ENCODE data around the gene VSIG10L. TPM values are rescaled to one million over a fixed set of nuclear protein-coding genes. Genes with fewer than 3 reads are reported as not detected.
A peak's percentile ranks its signal among the peaks of the same experiment; 100 is the strongest.

The VSIG10L gene
- total RNA-seq, 2 donors from 2014 or later = 2.0 to 2.9 TPM

DNA sequence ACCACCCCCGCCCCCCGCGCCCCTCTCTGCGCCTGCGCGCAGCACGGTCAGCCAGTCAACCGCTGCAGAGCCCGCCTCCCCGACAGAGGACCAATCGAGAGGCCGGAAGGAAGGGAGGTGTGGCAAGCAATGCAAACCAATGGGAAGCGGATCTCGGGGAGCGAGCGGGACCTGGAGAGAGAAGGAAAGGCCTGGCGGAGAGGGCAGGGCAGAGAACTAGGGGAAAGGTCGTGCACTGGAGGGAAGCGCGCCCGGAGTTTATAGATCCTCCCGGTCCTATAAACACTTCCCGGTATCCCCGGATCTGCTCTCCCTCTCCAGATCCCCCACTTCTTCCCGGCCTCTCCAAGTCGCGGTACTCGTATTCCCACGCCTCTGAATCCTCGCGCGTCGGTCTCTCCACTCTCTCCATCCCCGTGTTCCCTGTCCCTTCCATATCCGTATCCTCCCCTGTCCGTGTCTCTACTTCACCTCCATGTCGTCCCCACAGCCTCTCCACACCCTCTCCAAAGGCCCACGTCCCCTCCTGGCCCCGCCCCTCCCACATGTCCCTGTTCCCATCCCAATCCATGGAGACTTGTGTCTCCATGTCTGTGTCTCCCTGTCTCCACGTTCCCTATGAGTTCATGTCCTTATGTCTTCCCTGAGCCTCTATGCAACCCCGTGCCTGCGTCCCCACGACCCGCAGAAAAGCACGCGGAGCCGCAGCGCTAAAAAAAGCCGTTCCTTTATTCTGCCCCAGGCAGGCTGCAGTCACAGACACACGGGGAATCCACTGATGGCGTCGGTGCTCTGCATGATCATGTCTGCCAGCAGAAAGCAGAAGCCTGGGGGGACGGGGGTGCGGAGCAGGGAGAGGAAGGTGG lies 24.7 kb upstream of the VSIG10L start:
- DNase-seq (ENCODE audit: low spot score) = peak; percentile 99
- intact Hi-C loops (cut with DNase I) = loop anchor here in 1 of 2 donors (2.0 kb wide), 1 partner anchor 28 kb away; no protein-coding TSS in a partner anchor

DNA sequence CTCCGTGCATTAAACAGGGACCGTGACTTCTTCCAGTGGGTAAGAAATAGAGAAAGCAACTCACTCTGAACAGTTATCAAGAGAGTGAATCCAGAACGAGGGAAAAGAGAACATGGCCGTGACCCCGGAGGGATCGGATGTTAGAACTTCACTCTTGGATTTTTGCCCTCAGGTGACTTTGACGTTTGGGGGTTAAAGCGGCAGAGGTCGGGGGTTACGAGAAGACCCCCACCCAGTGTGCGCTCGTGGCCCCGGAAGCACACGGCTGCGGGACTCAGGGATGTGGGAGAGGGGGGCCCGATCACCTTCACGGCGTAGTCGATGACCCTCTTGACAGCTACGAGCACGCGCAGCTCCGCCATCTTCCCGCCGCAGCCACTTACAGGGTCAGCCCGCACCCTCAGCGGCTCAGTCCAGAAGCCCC lies 24.0 kb upstream of the VSIG10L start, which contains the start of gene ETFB:
Gene ETFB (minus strand): TSS at position 424 of the 424 bp plus-strand sequence. CDS start 62 bp downstream, at position 362.
- DNase-seq (ENCODE audit: low spot score) = no peak
- intact Hi-C loops (cut with DNase I) = loop anchor here in 1 of 2 donors (2.0 kb wide), 1 partner anchor 29 kb away; no protein-coding TSS in a partner anchor

DNA sequence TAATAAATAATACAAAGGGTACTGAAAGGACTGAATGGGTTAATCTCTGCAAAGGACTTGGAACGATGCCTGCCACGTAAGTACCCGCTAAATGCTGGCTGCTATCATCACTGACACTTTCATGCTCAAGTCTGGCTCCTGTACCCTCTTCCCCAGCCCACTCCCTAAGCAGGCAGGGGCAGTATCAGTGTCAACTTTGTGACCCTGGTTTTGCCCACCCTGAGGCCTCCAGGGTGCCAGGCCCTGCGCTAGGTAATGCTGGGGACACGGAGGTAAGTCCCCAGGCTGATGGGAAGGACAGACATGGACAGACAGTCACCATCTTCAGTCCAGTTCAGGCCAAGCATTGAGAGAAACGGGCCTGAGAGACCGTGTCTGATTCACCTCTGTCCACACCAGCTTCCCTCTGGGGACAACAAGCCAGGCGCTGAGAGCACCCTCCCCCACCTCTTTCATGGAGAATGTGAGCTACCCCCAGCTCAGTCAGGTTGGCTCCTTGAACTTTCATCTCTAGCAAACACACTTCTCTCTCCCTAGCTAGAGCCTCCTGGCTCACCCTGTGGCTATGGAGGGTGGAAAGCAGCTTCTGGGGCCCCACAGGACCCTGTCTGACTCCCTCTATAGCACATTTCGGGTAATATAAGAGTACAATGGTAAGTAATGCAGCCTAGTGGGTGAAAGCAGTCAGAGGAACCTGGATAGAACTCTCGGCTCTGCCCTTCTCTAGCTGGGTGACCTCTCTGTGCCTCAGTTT lies 23.4 kb upstream of the VSIG10L start:
- no peak for DNase-seq (ENCODE audit: low spot score)
- intact Hi-C loops (cut with DNase I) = no loop called here

DNA sequence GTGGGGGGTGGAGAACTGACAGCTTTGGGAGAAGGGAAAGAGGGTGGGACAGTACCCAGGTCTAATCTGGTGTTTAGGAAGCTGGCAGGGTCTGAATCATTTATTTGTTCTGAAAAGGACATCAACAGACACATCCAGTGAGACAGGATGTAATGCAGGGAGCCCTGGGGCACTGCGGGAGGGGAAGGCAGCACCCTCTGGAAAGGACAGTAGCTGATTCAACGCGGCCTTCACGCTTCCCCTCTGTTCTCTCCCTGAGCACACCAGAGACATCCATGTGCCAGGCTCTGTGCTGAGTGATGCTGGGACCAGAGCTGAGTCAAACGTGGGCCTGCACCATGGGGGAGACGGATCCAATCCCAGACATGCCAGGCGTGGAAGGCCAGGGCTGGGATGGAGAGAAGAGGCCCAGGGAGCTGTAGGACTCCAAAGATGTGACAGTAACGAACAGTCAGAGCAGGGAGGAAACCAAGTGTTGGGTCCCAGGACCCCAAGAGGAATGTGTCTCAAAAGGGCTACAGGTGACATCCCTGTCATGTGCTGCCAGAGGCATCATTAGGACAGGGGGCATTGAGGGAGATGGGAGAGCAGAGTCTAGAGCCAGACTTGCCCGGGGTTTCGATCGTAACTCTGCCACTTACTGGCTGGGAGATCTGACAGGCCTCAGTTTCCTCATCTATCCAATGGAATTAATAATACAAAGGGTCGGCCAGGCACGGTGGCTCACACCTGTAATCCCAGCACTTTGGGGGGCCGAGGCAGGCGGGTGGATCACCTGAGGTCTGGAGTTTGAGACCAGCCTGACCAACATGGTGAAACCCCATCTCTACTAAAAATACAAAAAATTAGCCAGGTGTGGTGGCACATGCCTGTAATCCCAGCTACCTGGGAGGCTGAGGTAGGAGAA lies 22.5 kb upstream of the VSIG10L start:
- intact Hi-C loops (cut with DNase I) = no loop called here
- no peak for DNase-seq (ENCODE audit: low spot score)

DNA sequence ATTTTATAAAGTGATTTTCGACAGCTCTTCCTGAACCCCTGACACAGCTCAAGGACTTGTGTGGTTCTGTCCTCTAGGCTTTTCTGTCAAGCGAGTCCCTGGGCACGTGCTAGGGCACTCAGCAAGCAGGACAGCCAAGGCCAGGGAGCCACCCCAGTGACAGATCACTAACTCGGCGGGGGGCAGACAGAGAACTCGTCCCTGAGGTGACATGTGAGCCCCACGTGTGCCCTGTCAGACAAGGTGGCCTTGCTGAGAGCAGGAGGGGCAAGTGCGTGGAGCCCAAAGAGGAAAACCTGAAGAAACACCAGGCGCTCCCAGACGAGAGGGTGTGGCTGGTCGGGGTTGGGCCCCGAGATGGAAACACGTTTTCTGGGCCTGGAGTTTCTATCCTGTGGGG lies 19.3 kb upstream of the VSIG10L start:
- no peak for DNase-seq (ENCODE audit: low spot score)
- intact Hi-C loops (cut with DNase I) = no loop called here

DNA sequence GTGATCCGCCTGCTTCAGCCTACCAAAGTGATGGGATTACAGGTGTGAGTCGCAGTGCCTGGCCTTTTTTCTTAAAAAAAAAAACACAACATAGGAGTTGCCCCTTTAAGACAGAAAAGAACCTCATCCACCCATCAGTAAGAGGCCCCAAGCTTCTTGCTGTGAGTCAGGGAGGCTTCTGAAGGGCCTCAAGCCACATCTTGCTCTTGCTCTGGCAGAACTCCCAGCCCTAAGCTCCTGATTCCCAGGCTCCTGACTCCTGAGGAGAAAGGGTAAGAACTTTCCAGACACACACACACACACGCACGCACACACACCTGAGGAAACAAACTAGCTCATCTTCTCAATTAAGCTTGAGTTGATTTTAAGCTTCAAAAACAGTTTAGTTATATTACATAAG lies 17.4 kb upstream of the VSIG10L start:
- intact Hi-C loops (cut with DNase I) = no loop called here
- DNase-seq (ENCODE audit: low spot score) = no peak

DNA sequence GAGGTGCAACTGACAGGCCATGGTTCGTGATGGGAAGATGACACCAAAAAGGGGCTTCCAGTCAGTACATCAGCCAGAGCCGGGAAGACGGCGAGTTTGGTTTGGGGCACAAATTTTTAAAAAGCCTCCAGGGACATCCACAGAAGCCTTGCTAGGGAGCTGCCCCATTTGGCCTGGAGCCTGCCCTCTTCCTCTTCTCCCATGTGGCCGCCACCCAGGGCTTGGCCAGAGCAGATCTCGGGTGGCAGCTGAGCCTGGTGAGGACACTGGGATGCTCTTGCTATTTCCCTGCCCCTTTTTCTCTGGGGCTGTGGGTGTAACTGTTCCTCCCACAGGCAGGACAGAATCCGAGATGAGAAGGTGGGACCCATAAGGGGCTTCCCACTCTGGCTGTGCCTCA lies 16.0 kb upstream of the VSIG10L start:
- intact Hi-C loops (cut with DNase I) = loop anchor here in 1 of 2 donors (2.0 kb wide), 1 partner anchor 15 kb away; the partner anchor contains the start of gene VSIG10L
- DNase-seq (ENCODE audit: low spot score) = no peak

DNA sequence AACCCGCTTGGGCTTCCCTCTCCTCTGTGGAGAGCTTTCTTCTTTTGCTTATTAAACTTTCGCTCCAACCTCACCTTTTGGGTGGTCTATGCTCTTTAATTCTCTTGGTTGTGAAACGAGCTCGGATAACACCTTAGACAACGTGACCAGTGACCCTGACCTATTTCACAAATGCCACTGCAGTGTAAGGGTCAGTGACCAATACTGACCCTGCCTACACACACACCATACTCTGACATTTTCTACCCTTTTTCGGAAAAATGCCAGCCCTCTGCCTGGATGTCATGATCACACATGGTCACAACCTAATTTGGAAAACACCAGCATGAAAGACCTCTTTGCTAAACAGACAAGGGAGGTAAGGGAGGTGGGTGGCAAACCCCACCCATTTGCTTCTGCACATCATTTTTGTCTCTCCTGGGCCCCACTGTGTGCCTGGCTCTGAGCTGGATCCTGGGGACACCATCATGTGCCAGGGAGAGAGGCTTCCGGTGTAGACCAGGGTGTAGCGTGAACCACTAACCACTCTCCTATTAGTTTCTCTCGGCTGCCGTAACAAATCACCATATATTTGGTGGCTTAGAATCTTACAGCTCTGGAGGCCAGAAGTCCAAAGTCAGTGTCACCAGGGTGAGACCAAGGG lies 14.3 kb upstream of the VSIG10L start:
- intact Hi-C loops (cut with DNase I) = loop anchor here in 1 of 2 donors (2.0 kb wide), 1 partner anchor 13 kb away; the partner anchor contains the start of gene VSIG10L
- no peak for DNase-seq (ENCODE audit: low spot score)

DNA sequence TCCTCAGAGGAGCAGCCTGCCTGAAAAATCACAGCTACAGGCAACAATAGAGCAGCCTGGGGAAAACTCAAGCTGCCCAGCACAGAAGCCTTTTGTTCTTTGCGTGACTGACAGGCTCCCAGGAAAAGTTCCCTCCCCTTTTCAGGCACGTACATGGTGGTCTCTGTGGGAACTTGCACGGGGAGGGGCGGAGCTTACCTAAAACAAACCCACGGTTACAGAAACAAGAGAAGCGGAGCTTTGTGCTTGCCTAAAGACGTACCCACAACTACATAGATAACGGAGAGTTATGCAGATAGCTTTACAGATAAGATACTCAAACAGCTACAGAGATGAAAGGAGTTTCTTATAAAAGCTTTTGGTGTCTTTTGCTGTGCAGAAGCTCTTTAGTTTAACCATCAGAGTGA lies 12.8 kb upstream of the VSIG10L start:
- no peak for DNase-seq (ENCODE audit: low spot score)
- intact Hi-C loops (cut with DNase I) = no loop called here

DNA sequence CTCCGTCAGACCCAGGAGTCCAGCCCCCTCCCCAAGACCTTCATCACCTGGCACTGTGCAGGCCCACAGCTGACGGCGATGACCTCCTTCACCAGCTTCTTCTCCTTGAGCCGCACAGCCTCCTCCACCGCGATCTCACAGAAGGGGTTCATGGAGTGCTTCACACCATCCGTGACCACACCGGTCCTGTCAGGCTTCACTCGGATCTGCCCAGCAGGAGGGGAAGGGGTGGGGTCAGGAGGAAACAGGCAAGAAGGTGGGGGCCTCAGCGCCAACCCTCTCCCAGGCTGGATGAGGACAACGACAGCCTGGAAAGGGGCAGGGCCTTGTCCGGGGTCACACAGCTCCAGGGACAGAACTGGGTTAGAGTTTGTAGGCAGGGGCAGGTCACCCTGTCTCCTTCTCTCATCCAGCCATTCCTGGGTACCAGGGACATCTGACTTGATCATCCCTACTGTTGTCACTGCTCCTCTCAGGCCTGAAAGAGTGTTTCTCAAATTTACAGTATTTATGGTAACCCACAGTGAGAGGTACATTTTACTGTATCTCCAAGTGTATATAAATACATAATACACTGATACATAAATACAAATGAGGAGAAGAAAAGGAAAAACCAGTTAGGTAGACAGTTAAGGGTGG lies 12.3 kb upstream of the VSIG10L start:
- no peak for DNase-seq (ENCODE audit: low spot score)
- intact Hi-C loops (cut with DNase I) = no loop called here

DNA sequence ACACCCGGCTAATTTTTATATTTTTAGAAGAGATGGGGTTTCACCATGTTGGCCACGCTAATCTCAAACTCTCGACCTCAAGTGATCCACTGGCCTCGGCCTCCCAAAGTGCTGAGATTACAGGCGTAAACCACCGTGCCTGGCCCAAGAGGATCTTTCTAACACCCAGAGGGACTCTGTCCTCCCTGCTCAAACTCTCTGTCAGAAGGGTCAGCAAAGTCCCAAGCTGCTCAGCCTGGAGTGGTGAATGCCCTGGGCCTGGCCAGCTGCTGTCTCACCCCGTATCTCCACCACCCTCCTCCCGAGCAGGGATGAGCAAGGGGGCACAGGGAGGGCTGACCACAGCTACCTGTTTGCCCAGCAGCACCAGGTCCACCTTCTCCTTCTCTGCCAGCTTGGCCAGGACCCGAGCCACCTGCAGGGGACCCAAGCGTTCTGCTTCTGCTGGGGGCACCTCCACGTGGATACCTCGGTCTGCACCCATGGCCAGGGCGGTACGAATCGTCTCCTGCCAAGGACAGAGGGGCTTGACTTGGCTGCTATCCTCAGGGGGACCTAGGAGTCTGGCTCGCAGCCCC lies 10.9 kb upstream of the VSIG10L start:
- no peak for DNase-seq (ENCODE audit: low spot score)
- intact Hi-C loops (cut with DNase I) = no loop called here

DNA sequence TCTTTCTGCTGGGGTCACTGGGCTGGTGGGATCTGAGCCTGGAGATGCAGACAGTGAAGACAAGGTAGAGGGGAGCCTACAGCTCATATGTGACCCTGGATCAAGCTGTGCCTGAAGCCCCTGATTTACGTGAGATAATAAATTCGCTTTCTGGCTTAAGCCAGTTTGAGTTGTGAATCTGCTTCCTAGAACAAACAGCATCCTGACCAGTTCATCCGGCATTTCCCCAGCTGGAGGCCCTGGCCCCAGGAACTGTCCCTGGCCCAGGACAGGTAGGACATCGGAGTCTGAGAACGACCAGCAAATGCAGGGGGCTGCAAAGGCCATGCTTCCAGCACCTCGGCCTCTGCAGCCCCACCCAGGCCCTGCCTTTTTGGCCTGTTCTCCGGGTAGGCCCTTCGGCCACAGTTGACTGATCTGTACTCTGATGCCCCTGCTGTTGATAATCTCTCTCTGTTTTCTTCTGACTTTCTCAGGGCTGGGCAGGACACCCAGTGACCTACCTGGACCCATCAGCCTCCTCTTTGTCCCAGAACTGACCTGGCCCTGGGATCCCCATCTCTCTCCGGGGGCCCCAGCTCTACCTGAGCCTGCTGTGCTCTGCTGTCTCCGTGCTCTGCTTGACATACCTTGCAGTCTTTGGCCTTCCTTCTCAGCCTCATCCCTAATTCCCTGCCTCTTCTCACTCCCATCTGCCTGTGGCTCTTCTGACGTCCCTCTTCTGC lies 9.5 kb upstream of the VSIG10L start:
- intact Hi-C loops (cut with DNase I) = no loop called here
- no peak for DNase-seq (ENCODE audit: low spot score)

DNA sequence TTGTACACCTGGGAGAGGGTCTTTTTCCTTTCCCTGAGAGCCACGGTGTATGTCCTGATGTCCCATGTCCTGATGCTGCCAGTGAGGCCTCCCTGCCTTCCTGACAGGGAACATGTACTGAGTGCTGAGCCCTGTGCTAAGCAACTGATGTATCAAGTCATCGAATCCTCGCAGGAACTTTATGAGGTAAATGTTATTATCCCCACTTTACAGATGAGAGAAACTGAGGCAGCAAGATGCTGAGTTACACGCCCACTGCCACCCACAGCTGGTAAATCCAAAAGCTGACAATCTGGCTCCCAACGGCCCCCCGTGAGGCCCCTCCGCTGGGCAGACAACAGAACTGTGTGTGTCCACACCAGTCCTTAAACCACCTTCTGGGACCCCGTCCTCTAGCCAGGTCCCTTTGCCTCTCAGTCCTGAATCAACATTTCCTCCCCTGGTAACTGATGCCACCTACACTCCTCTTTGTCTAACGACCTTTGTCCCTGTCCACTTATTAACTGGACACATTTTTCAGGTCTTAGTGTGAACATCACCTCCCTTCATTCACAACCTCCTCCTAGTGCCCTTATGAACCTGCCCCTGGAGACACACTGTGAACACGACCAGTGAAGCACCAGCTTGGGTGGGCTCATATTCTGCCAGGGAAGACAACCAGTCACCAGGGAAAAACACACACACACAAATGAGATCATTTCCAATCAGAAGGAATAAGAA lies 5.4 kb upstream of the VSIG10L start:
- intact Hi-C loops (cut with DNase I) = no loop called here
- no peak for DNase-seq (ENCODE audit: low spot score)

DNA sequence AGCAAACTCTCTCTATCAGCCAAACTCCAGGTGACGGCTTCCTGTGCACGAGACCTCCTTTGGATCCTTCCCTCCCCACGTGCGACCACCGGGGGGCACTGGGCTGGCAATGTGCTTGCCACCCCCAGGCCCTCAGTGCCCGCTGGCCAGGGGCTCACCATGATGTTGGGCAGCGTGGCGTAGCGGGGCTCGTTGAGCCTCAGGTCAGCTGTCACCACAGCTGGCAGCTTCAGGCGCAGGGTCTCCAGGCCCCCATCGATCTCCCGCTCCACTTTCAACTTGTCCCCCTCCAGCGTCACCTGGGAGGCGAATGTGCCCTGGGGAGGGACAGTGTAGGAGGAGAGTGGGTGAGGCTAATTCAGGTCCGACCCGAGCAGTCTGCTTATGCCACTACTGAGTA lies 4.8 kb upstream of the VSIG10L start:
- no peak for DNase-seq (ENCODE audit: low spot score)
- intact Hi-C loops (cut with DNase I) = no loop called here

DNA sequence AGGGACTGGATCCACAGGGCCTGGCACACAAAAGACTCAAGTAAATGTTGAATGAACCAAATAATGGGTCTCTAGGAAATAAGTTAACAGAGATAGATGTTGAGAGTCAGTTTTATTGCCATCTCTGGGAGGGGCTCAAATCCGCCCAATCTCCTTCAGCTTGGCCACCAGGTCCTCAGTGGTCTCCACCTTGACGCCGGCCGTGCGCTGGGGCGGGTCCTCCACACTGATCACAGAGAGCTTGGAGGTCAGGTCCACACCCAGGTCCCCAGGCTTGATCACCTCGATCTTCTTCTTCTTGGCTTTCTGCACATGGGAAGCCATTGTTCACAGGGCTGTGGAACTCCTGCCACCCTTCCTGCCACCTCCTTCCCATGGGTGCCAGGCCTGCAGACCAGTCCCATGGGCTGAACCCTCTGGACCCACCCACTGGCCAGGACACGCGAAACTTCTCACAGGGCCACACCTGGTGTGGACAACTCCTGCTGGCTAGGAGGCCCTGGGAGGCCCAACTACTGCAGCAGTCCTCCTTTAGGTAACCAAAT lies 3.2 kb upstream of the VSIG10L start:
- intact Hi-C loops (cut with DNase I) = no loop called here
- no peak for DNase-seq (ENCODE audit: low spot score)

Data from posterior vena cava (tissue), 2 donors.